IMR-90 (cell line): ENCODE data around the gene SEMA3E. TPM values are rescaled to one million over a fixed set of nuclear protein-coding genes. Genes with fewer than 3 reads are reported as not detected.

Source experiments
- ATAC-seq: fragments of 200-7000 bp; cut with Tn5 transposase; 2 replicates; pipeline ENCODE4 v1.9.1; 2020; ENCODE audit warnings: low read depth, mild to moderate bottlenecking, moderate library complexity
- BruUV-seq: library from RNA; stranded (reverse); fragments of 400-500 nt; replicated peaks from 2 replicates; lab custom pipeline; 2021; lab: Mats Ljungman, UMichigan
- CTCF ChIA-PET: fragments of 300-600 bp; formaldehyde crosslinking; extraction: SDS; loops from one replicate; lab custom pipeline; 2021; ENCODE audit warnings: antibody characterized with exemption; lab: Yijun Ruan, JAX
- POLR2A ChIA-PET: fragments of 300-600 bp; sonication (Branson Sonifier 250); formaldehyde crosslinking; loops from one replicate; lab custom pipeline; 2022; ENCODE audit warnings: antibody characterized with exemption; ENCODE audit not compliant: unreplicated experiment; lab: Charles Lee
- DNase-seq: peaks from one replicate; pipeline ENCODE4 v3.0.0; 2013
- H2AFZ ChIP-seq: replicated peaks from 2 replicates; pipeline ENCODE3; 2013; ENCODE audit warnings: low read length, mild to moderate bottlenecking; ENCODE audit not compliant: poor library complexity
- H2AK5ac ChIP-seq: 2 replicates; pipeline ENCODE4 v1.6.1; 2013; ENCODE audit warnings: low read depth, low read length, inconsistent platforms
- H2AK9ac ChIP-seq: replicated peaks from 2 replicates; pipeline ENCODE3; 2013; ENCODE audit warnings: mild to moderate bottlenecking, low read depth, low read length, moderate library complexity; ENCODE audit not compliant: poor library complexity
- H2BK120ac ChIP-seq: 2 replicates; pipeline ENCODE4 v1.6.1; 2013; ENCODE audit warnings: low read depth, low read length, inconsistent platforms
- H2BK15ac ChIP-seq: 3 replicates; pipeline ENCODE4 v1.6.1; 2013; ENCODE audit warnings: low read depth, low read length, inconsistent platforms
- H2BK20ac ChIP-seq: 2 replicates; pipeline ENCODE4 v1.6.1; 2013; ENCODE audit warnings: low read depth, mild to moderate bottlenecking, inconsistent platforms, low read length, moderate library complexity
- H2BK5ac ChIP-seq: 2 replicates; pipeline ENCODE4 v1.6.1; 2013; ENCODE audit warnings: mild to moderate bottlenecking, low read depth, low read length, inconsistent platforms; ENCODE audit not compliant: poor library complexity, severe bottlenecking
- H3K14ac ChIP-seq: replicated peaks from 2 replicates; pipeline ENCODE4 v1.6.1; 2013; ENCODE audit warnings: low read depth, low read length, inconsistent platforms
- H3K18ac ChIP-seq: 2 replicates; pipeline ENCODE4 v1.6.1; 2013; ENCODE audit warnings: low read depth, low read length, control low read depth
- H3K23ac ChIP-seq: 2 replicates; pipeline ENCODE4 v1.6.1; 2013; ENCODE audit warnings: low read depth, low read length, inconsistent platforms
- H3K27ac ChIP-seq: 2 replicates; pipeline ENCODE4 v1.5.1; 2013; ENCODE audit warnings: mild to moderate bottlenecking, control low read depth, low read length; ENCODE audit not compliant: insufficient read depth
- H3K27me3 ChIP-seq: 2 replicates; pipeline ENCODE4 v1.6.1; 2013; ENCODE audit warnings: low read length; ENCODE audit not compliant: control insufficient read depth, insufficient read depth
- H3K36me3 ChIP-seq: 2 replicates; pipeline ENCODE4 v1.6.1; 2013; ENCODE audit warnings: low read length, mixed read lengths; ENCODE audit not compliant: control insufficient read depth, insufficient read depth
- H3K4ac ChIP-seq: 2 replicates; pipeline ENCODE4 v1.6.1; 2013; ENCODE audit warnings: low read depth, low read length, inconsistent platforms
- H3K4me1 ChIP-seq: 2 replicates; pipeline ENCODE4 v1.6.1; 2013; ENCODE audit warnings: low read length, mixed read lengths; ENCODE audit not compliant: control insufficient read depth, insufficient read depth
- H3K4me2 ChIP-seq: 2 replicates; pipeline ENCODE4 v1.6.1; 2013; ENCODE audit warnings: low read depth, mild to moderate bottlenecking, control low read depth, low read length, moderate library complexity
- H3K4me3 ChIP-seq: 2 replicates; pipeline ENCODE4 v1.5.1; 2013; ENCODE audit warnings: low read depth, mild to moderate bottlenecking, control low read depth, low read length, moderate library complexity; ENCODE audit not compliant: insufficient read depth
- H3K56ac ChIP-seq: 2 replicates; pipeline ENCODE4 v1.6.1; 2013; ENCODE audit warnings: low read length, inconsistent platforms; ENCODE audit not compliant: insufficient read depth; ENCODE audit errors: extremely low read depth
- H3K79me1 ChIP-seq, 2 experiments: 2 replicates each; pipeline ENCODE4 v1.6.1; 2013; ENCODE audit warnings: low read length in 2 of 2, inconsistent platforms in 1 of 2, low read depth in 1 of 2
- H3K9ac ChIP-seq: 2 replicates; pipeline ENCODE4 v1.6.1; 2013; ENCODE audit warnings: low read depth, low read length, control low read depth
- H3K9me1 ChIP-seq: 2 replicates; pipeline ENCODE4 v1.6.1; 2013; ENCODE audit warnings: low read length, inconsistent platforms; ENCODE audit not compliant: insufficient read depth
- H3K9me3 ChIP-seq: 2 replicates; pipeline ENCODE4 v1.6.1; 2013; ENCODE audit warnings: low read length; ENCODE audit not compliant: control insufficient read depth, insufficient read depth
- H4K20me1 ChIP-seq: 2 replicates; pipeline ENCODE4 v1.6.1; 2013; ENCODE audit warnings: low read length, inconsistent platforms; ENCODE audit not compliant: insufficient read depth
- H4K5ac ChIP-seq: 2 replicates; pipeline ENCODE4 v1.6.1; 2013; ENCODE audit warnings: mild to moderate bottlenecking, low read depth, low read length, control low read depth
- H4K8ac ChIP-seq, 2 experiments: 2 replicates each; pipeline ENCODE4 v1.6.1; 2013; ENCODE audit warnings: low read depth in 2 of 2, low read length in 2 of 2, control low read depth in 1 of 2, inconsistent platforms in 1 of 2
- H4K91ac ChIP-seq: 2 replicates; pipeline ENCODE4 v1.6.1; 2013; ENCODE audit warnings: low read depth, low read length, inconsistent platforms; ENCODE audit not compliant: insufficient read depth
- MAZ ChIP-seq: IDR thresholded peaks from 2 replicates; pipeline ENCODE4 v1.6.1; 2012; ENCODE audit warnings: low read depth, mild to moderate bottlenecking, low read length, improper control_type of control experiment, moderate library complexity, borderline replicate concordance
- MXI1 ChIP-seq: IDR thresholded peaks from 2 replicates; pipeline ENCODE4 v1.6.1; 2012; ENCODE audit warnings: low read depth, mild to moderate bottlenecking, low read length, moderate library complexity, borderline replicate concordance
- SMC3 ChIP-seq: fragments of 150-350 bp; IDR thresholded peaks from 2 replicates; pipeline ENCODE4 v1.6.1; 2016; ENCODE audit warnings: low read depth, mild to moderate bottlenecking, antibody characterized with exemption, low read length, moderate library complexity
- WGBS, 2 experiments: methylation state at CpG; one replicate each; pipeline versions ENCODE4 v1.1.5 to v1.1.7; 2013; ENCODE audit warnings: missing lambda C conversion rate in 2 of 2; ENCODE audit not compliant: insufficient read length in 1 of 2; ENCODE audit errors: extremely low coverage in 2 of 2; 5-methylcytosine and 5-hydroxymethylcytosine counted together
- dilution Hi-C: fragments of 300-500 bp; cut with HindIII; formaldehyde crosslinking; loops from one replicate; pipeline ENCODE4 v1.14.3; 2018; ENCODE audit warnings: low sequenced_read_pairs; ENCODE audit not compliant: unreplicated experiment
- in situ Hi-C: fragments of 300-500 bp; cut with MboI; formaldehyde crosslinking; loops from 3 replicates; pipeline ENCODE4 v1.14.3; 2019; ENCODE audit warnings: low sequenced_read_pairs, inconsistent platforms, mixed read lengths
- intact Hi-C: fragments of 100-400 bp; cut with micrococcal nuclease; formaldehyde crosslinking; loops from 2 replicates; pipeline ENCODE4 v1.10.0; 2022
- polyA plus RNA-seq, 3 experiments: library from polyadenylated mRNA; depleted of rRNA; stranded (reverse); fragments of >200 nt; gene quantifications; 2 replicates each; pipeline ENCODE4 v1.2.3, GENCODE V29; 2012; ENCODE audit warnings: low replicate concordance in 1 of 3
- total RNA-seq: library from RNA; depleted of rRNA; stranded (reverse); fragments of >200 nt; gene quantifications from 2 replicates; pipeline ENCODE4 v1.2.3, GENCODE V29; 2012

Gene SEMA3E
- total and polyA plus RNA-seq, 2 of the 4 experiments (the other 2 are of a cell fraction), result 0.31 to 0.72 TPM

DNA sequence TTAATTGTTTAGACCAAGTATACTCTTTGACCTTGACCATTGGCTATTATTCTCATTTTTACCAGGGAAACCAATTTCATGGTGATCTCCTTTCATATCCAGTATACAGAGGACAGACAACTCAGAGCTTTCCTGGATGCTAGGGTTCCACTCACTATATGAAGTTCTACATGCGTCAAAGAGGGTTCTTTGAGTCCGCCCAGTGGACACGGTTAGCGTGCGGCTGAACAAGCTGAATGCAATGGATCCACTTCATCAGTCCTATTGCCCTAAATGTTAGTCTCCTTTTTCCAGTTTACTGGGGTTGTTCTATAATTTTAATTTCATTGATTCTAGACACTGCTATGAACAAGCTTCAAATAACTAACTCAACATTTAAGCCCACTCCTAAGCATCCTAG, 323.9 kb downstream of the SEMA3E start:
- DNase-seq (no peak), ATAC-seq (no peak)
- no TSS peak for BruUV-seq
- Histone ChIP-seq H2AFZ (no peak overlapping the region), H3K36me3 (no peaks in the 10 kb centered on the region), H4K91ac (no peak overlapping the region), H2BK20ac (no peak overlapping the region), H2BK15ac (no peak overlapping the region), H3K4me2 (no peak overlapping the region), H3K9me1 (no peaks in the 10 kb centered on the region), H3K27ac (no peak overlapping the region), H3K56ac (no peak overlapping the region), H3K9ac (no peak overlapping the region), H3K9me3 (no peaks in the 10 kb centered on the region), H3K4me3 (no peak overlapping the region), H3K27me3 (no peaks in the 10 kb centered on the region), H3K14ac (no peak overlapping the region), H2BK5ac (no peak overlapping the region), H4K5ac (no peak overlapping the region), H3K4me1 (no peaks in the 10 kb centered on the region), H3K4ac (no peak overlapping the region), H2BK120ac (no peak overlapping the region), H3K18ac (no peak overlapping the region), H3K79me1 (no peaks in the 10 kb centered on the region), H4K20me1 (no peaks in the 10 kb centered on the region), H4K8ac (no peak overlapping the region), H3K23ac (no peak overlapping the region), H2AK5ac (no peak overlapping the region), H2AK9ac (no peak overlapping the region)
- intact Hi-C loops, result no loop called here
- dilution Hi-C loops, result no loop called here
- ChIA-PET POLR2A (no interaction called here), CTCF (no interaction called here)
- no CpG with 5 or more reads among the region's 5 CpGs for WGBS, 2 experiments
- in situ Hi-C loops, result no loop called here
- TF ChIP-seq MXI1 (no peak), SMC3 (no peak), MAZ (no peak)
